Stimulated activated CD4-positive, alpha-beta T cell treated with anti-CD3 and anti-CD28 coated beads, Interleukin-12 subunit alpha, Interleukin-12 subunit beta, amount 100 ng/mL, for 24 hours (primary cell): ENCODE data around the gene LEAP2.

Experiments
- DNase-seq, 2 experiments: peaks; one replicate each; pipeline ENCODE4 v3.0.0-alpha.2; 2020; ENCODE audit warnings: low read depth in 2 of 2

LEAP2 gene, protein sequence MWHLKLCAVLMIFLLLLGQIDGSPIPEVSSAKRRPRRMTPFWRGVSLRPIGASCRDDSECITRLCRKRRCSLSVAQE

DNA sequence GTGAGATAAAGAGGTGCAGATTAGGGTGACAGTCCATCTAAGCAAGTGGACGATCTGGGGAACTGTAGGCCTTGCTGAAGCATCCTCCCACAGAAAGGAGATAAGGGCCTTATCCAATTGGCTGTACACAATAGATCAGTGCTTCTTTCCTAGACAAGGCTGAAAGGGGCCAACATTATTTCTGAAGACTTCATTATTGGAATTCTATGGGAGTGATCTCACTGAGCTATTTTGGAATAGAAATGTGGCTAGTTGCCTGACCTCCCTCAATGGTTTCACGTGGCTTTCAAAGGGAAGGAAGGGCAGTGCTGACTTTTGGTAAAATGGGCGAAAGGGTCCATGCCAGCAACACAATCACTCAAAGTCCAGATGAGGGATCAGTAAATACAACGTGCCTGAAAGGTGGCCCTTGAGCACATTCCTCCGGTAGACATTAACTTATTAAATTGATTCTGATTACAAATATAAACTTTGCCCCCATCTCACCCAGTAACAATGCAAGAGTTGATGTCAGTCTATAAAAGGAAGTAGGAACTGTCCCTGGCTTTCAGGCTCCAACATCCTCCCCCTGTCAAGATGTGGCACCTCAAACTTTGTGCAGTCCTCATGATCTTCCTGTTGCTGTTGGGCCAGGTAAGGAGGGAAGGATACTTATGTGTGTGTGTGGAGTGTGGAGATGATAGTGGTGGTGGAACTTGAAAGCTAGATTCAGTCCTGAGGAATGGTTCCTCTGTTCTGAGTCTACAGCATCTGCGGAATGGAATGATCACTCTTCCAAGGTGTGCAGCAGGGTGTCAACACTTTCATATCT, at the start of gene LEAP2:
Gene LEAP2, plus strand, starts transcription at position 550 of the 811 bp plus-strand sequence. Its CDS starts 27 bp downstream, at position 577.
- DNase-seq, result no peak

DNA sequence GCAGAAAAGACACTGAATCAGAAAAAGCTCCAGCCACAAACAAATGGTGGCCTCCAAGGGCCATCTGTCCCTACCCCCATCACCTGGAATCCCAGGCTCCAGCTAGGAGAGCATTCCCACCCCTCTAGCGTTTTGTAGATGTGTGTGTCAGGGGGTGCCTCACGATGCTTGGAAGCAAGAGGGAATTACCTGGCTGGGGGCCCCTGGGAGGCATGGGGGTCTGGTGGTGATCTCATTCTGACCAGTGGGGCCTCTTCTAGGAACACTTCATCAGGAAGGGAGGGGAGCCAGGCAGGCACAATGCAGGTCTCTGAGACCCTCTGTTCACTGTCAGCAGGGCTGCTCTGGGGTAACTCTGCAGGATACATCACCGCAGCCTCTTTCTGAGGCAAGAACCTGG, 49.0 kb upstream of the LEAP2 start:
- DNase-seq, result no peak

DNA sequence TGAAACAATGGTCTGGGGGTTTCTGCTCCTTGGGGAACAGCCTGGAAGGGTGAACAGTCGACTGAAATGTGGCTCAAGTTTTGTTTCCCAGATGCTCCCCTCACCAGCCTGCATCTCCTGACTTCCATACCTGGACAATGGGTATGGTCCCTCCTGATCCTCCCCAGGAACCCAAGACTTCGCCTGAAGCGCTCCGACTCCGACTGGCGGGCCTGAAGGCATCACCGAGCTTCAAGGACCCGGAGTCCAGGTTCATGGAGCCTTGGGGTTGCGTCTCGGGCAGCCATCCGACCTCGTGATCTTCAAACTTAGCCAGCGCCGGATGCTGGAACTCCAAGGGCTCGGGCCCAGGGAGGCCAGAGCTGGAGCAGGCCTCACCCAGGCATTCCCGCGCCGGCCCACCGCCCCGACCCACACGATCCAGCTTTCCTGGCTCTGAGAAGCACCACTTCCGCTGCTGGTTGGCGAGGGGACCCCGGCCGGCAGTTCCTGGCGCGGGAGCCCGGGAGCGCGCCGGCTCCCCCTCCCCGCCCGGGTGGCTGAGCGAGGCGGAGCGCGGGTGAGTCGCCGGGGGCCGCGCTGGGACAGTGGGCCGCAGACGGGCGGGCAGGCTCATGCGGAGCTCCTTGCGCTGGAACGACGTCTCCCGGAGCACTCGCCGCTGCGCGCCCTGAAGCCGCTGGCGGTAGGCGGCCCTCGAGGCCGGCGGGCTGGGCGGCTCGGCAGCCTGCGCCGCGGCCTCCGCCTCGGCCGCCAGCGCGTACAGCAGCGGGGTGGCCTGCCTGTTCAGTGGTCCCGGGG, 48.2 kb upstream of the LEAP2 start:
- DNase-seq, result no peak

DNA sequence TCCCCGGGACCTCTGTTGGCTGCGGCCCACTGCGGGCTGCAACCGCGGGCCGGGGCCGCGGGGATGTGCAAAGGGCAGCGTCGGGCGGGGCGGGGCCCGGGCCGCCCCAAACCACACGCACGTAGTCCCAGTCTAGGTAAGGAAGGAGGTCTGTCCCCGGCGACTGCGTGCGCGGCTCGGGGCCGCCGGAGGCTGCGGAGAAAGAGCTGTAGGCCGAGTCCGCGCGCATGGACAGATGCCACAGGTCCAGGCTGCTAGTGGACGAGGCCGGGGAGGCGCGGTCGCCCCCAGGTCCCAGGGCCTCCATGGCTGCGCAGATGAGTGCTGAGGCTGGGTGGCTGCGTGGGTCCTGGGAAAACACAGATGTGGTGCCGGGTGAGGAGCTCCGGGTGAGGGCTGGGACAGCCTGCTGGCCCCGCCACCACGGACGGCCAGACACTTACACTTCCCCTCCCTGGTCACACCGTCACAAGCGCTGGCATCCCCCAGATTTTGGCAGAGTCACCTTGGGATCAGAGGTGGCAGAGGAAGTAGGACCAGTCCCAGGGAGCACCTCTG, 47.6 kb upstream of the LEAP2 start:
- no peak for DNase-seq

DNA sequence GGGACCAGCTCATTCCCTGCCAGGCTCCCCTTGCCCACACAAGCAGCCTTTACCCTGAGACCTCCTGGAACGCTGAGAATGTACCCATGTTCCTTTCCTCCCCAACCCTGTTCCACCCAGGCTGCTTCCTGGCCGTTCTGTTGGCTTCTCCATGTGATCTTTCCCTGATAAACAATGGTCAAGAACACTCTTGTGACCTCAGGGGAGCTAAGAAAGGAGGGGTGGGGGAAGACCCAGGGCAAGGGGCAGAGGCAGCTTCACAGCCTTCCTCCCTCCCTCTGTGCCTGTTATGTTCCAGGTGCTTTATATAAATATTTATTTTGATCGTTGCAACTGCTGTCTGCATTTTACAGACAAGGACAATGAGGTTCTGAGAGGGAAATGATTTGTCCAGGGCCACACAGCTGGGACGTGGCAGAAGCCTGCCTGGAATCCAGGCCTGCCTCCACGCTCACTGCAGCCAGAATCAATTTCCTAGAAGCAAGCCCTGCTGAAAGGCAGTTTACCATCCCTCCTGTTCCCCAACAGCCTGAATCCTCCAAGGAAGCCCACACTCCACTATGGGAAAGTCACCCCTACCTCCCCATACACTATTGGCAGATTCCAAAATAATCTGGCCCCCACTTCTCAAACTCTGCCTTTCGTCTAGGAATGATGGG, 46.9 kb upstream of the LEAP2 start:
- DNase-seq, result no peak

DNA sequence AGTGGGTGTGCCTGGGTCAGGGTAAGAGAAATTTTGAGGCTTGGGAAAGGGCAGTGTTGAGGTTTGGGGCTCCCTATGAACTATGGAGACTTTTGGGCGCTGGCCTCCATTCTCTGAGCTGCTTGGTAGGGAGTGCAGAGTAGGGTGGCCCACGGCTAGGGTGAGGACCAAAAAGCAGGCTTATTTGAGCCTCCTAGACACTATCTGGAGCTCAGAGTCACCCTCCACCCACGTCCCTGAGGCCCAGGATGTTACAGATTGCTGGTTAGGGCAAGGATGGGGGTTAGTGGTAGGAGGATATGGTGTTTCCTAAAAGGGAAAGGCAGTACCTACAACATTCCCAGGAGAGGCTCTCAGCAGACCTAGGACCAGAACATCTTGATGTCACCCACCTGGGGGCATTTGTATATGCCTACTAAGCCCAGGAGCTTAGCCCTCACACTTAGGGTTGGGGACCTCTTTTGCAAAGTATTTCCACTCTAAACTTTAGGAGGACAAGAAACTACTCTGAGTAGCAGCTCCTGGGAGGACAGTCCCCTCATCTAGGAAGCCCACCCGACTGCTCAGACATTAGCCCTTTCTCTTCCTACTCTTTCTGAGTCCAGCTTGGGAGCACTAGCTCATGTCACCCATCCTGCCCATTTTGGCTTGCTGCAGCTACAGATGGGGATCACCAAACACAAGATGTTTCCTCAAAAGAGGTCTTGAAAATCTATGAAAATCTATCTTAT, 45.4 kb upstream of the LEAP2 start:
- no peak for DNase-seq

DNA sequence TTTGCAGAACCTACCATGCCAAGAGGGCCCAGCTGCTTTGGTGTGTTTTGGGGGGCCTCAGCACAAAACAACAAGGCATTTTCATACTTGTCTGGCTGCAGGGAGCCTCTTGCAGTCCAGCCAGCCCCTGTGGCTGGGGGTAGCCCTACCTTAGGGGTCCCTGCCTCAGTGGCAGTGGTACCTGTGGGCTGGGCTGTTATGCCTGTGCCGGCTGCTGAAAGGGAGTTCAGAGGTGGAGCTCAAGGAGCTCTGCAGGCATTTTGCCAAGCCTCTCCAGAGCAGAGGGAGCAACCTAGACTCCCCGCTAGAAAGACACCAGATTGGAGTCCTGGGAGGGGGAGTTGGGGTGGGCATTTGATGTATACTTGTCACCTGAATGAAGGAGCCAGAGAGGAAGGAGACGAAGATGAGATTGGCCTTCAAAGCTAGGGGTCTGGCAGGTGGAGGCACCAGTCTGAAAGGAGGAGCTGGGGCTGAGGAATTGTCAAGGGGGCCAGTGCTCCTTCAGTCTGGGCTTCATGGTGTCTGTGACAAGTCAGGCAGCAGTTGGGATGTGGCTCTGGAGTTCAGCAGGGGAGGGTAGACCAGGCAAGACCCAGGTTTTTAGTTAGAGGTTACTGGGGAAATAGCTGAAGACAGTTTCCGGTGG, 44.5 kb upstream of the LEAP2 start:
- no peak for DNase-seq

DNA sequence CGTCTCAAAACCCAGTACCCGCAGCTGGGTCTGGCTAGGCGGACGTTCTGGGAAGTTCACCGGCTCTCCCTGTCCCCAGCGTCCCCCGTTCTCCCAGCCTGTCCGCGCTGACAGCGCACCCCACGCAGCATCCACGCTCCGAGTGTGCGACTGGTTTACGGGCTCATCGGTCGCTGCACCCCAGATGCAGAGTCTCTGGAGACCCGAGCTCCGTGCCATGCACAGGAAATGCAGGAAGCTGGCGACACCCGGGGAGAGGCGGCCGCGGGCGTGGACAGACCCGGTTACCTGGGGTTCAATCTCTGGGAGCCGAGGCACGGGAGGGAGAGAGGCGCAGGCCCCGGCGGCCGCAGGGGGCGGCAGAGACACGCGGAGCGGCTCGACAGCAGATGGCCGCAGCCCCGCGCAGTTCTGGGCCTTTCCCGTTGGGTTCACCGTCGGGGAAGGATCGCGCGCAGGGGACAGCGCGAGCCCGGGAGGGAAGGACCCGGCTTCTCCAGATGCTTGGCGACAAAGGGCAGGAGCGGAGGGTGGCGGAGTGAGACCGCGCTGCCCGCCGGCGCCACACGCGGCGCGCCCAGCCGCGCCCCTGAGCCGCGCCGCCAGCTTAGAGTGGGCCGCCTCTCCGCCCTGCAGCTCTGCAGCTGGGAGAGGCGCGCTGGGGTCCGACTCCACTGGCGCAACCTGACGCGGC, 43.6 kb upstream of the LEAP2 start:
- peak; percentile 52 to 65 for DNase-seq

DNA sequence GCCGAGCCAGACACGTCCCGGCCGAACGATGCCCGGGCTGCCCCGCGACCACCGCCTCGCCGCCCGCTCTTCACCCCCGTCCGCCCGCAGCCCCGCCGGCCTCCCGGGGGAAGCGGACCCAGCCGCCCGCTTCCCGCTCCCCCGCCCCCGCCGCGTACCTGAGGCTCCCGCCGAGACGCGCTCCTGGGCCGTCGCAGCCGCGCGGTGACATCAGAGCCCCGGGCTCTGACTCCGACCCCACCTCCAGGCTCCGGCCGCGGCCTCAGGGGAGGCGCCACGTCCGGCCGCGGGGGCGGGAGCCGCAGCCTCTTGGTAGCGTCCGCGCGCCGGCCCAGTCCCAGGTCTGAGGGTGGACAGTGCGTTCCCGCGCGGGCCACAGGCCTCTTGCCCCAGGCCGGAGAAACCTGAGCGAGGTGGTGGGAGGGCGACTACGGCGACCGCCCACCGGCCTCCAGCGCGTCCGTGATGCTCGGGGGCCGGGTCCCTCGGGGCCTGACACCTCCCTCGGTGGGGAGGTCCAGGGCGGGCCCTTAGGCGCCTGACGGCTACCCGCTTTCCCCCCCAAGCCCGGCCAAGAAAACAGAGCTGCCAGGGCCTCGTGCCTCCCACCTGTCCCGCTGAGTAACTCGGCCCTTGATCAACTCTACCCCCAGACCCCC, 42.9 kb upstream of the LEAP2 start, which contains the start of gene SHROOM1:
Gene SHROOM1, minus strand, starts transcription at position 212 of the 659 bp plus-strand sequence. CDS start 4,507 bp downstream, outside the sequence.
- no peak for DNase-seq

DNA sequence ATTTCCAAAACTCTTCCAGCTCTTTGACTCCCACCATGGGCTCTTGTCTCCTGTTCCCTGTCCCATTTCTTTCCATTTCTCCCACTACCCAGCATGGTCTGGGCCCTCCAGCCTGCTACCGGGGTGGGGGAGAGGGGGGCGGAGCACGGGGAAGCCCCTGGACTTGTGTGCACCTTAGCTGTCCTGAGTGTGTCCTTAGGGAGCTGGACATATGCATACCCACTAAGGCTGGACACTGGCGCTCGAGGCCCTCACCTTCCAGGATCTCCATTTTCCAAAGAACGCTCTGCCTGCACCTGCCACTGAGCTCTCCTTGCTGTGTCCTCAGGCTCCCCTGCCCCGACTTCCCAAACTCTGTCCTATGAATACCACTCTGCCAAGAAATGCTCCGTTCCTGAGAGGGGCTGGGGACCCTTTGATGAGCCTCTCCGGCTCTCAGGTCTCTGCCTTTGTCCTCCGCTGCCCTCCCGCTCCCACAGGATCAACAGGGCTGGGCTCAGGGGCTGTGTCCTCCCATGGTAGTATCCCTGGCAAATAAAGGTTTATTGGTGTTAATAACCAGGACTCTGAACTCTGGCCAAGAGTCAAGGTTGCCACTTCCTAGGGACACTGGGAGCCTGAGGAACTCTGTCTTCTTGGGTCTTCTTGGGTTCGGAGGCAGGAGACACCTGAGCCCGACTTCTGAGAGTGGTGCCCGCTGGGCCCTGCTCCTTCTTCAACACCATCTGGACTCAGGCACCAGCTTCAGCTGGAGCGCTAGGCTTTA, 42.2 kb upstream of the LEAP2 start:
- DNase-seq, result no peak

DNA sequence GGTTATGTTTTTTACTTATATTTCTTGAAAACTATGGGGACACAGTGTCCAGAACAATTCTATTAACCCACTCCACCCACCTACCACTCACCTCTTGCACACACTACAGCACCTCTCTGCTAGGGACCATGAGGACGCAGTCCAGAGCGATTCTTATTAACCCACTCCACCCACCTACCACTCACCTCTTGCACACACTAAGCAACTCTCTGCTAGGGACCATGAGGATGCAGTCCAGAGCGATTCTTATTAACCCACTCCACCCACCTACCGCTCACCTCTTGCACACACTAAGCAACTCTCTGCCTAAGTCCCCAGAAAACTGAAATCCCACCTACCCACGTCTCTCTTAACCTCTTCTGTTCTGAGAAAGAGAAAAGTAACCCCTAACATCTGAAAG, 40.9 kb upstream of the LEAP2 start:
- DNase-seq, result no peak

DNA sequence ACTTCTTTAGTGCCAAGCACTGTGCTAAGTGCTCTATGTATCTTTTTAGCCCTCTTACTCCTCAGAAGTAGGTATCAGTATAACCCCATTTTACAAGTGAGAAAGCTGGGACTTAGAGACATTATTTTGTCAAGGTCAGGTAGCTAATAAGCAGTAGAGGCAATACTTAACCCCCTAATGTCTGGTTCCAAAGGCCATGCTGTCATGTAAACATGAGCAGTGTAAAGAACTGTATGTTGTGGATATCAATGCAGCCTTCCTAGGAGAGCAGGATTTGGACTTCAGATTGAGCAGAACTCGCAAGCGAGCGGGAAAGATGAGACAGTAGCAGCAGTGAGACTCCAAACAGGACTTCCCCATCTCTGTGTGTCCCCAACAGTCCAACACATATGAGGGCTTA, 39.4 kb upstream of the LEAP2 start:
- no peak for DNase-seq

DNA sequence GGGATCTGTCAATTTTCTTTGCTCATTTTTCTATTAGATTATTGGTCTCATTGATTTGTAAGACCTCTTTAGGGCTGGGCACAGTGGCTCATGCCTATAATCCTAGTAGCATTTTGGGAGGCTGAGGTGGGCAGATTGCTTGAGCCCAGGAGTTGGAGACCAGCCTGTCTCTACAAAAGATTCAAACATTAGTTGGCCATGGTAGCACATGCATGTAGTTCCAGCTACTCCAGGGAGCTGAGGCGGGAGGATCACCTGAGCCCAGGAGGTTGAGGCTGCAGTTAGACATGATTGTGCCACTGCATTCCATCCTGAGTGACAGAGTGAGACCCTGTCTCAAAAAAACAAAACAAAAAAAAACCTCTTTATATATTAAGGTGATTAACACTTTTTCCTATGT, 36.6 kb upstream of the LEAP2 start:
- no peak for DNase-seq

DNA sequence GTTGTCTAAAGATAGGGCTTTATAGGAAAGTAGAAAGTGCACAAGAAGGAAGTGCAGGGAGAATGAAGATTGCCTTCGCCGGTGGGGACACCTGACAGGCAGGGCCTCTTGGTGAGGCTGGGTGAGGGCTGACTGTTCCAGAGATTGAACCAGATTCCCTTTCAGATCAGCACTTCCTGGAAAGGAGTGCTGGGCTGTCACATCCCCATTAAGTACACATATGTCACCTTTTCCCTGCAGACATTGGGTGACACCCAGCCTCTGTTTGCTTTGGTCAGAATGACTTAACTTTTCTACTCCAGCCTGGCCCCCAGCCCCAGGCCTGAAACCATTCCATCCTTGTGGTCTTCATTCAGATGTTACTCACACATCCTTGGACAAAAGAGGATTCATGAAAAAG, 35.6 kb upstream of the LEAP2 start:
- no peak for DNase-seq

DNA sequence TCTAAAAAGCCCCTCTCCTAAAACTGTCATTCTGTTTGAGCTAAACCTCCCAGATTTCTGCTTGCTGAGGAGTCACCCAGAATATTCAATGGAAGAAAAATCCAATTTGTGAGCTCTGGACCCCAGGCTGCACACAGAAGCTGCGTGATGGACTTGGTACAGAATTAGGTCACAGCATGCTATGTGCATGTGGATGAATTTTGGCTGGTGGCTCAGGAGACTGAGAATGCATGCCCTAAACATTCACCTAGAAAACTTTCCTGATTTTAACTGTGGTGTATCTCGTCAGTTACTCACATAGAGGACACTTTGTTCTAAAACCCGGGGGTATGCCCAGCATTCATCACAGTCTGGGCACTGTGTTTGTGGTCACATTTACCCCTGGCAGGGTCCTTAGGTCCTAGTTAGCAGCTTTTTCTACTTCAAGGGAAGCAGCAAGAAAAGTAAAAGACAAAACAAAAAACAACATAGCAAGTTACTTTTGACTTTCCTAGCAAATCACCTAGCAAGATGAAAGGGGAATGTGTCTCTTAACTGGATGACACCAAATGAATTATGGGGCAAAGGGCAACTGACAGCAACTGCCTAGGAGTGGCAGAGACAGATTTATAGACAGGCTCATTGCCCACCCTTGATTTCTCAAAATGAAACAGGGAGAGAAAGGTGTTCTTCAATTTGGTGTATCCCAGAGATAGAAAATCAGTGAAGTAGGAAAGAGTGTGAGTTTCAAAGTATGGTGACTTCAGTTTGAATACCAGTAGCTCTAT, 34.8 kb upstream of the LEAP2 start:
- DNase-seq, result no peak

DNA sequence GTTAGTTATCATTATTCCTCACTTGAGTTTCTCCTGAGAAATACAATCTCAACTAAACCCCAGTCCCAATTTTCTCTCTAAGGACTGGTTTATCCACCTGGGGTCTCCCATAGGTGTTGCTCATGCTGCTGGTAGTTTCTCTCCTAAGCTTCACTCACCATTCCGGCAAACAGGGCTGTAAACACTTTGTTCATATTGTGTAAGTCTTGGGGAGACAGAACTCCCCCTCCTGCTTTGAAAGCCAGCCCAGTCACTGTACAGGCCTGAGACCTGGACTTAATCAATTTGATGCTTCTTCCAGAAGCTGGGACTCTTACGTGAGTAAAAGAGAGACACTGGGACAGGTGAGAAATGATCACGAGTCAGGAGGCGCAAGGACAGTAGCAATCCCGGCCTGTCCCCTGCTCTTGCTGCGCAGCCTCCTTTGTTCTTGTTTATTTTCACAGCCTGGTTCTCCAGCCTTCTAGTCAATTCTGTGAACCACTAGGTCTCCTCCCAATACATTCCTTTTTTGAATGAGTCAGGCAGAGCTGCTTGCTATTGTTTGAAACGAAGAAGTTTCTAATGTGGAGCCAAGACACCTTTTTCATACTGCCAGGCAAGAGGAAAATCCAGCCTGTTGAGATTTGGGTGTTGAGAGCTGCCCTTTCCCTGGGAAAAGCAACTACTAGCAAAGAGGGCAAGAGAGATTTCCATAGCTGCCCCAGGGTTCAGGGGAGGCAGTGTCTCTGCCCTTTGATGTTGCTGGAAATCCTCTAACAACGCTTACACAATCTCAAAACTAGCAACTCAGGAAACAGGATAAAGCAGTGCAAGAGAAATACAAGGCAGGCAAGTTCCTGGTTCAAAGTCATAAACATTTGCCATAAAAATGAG, 33.8 kb upstream of the LEAP2 start:
- no peak for DNase-seq

DNA sequence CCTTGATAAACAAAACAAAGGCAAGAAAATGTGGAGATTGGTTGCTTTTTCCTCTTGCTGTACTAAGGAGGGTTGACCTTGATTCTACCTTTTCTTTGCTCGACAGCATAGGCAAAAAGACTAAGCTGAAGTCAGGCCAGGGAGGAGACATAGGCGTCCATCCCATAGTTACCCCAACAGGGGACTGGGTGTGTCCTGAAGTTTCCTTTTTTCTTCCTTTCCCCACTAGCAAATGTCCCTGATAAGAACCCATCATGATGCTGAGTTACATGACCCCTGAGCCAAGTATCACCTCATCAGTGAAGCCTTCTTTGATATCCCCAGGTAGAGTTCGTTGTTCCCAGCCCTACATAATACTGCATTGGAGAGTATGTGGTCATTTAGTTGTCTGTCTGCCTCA, 33.2 kb upstream of the LEAP2 start:
- no peak for DNase-seq
